ENCODE results near the gene NINL.
"Not testable (repeated sequence)": the region's sequence is repeated elsewhere in the genome, so short reads cannot be mapped to it uniquely, and the experiment has no call there.

The NINL gene

DNA sequence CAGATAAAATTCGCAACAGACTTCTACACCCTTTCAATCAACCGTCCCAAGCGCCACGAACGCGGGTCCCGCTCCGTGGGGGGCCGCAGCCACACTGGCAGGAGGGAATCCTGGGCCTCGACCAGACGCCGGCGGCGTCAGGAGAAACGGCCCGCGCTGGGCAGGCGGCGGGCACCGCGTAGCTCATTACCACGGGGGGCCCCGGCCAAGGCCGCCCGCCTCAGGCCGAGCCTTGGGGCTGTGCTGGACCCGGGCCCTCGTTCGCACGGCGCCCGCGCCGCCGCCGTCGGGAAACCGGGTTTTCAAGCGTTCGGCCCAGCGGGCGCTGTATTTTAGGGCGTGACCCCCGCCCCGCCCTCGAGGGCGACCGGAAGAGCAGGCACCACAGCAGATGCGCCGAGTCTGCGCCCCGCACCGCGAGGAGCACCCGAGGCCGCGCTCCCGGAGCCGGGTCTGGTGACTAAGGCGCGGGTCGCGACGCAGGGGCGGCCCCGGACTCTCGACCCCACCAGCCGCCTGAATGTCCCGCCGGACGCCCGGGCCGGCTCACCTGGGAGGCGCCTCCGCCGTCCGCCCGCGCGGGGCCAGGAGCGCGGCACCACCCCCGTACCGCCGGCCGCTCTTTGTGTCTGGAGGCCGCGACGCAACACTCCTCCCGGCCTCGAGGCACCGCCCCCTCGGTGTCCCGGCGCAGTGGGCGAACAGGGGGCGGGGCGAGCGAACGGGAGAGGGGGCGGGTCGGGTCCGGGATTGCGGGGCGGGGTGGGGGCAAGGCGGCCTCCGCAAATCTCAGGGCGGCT lies at the start of gene NINL:
Gene NINL, minus strand, starts transcription at position 627 of the 800 bp plus-strand sequence. CDS start 58,944 bp downstream, outside the sequence.
- DNase-seq: peak; percentile 90

DNA sequence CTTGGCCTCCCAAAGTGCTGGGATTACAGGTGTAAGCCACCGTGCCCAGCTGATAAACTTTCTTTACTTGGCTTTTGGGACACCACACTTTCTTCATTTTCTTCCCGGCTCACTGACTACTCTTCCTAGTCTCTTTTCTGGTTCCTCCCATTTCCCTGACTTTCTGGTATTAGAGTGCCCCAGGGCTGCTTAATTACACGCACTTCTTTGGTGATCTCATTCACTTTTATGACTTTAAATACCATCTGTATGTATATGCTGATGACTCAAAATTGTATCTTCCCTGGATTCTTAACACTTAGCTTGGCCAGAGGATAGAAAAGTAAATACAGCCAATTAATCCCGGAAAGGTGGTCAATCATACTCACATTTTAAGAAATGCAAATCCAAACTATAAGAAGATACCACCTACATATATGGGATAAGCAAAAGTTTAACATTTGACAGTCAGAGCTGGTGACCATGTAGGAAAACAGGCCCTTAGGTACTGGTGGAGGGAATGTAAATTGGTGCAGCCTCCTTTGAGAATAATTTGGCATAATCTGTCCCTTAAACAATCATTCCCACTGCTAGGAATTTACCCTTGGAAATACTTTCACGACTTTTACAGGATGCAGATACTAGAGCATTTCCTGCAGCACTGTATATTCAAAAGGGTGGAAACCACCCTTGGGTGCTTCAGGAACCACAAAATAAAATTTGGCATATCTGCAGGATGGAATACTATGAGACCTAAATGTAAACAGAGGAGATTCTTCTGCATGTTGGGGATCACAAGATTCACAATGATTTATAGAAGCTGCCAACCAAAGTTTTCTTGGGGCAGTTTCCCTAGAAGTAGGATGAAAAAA lies 47.8 kb upstream of the NINL start:
- DNase-seq: no peak

DNA sequence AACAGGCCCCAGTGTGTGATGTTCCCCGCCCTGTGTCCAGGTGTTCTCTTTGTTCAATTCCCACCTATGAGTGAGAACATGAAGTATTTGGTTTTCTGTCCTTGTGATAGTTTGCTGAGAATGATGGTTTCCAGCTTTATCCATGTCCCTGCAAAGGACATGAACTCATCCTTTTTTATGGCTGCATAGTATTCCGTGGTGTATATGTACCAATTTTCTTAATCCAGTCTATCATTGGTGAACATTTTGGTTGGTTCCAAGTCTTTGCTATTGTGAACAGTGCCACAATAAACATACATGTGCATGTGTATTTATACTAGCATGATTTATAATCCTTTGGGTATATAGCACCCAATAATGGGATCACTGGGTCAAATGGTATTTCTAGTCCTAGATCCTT lies 45.3 kb upstream of the NINL start:
- DNase-seq: not testable (repeated sequence)

DNA sequence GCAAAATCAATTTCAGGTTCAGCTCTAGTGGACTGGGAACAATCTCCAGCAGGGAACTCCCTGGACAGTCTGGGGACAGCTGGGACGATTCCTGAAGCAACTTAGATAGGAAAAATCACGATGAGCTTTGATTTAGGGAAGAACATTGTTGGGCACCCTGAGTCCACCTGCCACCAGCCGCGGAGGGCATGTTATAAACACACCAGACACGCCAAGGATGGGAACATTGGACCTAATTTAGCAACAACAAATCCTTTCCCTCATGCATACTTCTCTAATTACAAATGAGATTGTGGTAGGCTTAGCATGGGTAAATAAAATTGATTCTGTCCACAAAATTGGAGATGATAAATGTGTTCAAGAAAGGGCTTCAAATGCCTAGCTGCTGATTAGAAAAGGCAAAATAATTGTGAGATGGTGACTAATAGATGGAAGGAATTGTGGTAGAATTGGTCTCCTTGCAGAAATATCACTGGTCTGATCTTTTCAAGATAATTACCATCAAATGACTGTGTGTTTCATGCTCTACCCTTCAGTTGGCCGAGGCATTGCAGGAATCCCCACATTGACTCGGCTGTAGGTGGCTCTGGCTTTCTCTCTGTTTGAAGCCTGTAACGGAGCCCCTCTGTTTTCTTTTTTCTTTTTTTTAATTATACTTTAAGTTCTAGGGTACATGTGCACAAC lies 44.6 kb upstream of the NINL start:
- no peak for DNase-seq

DNA sequence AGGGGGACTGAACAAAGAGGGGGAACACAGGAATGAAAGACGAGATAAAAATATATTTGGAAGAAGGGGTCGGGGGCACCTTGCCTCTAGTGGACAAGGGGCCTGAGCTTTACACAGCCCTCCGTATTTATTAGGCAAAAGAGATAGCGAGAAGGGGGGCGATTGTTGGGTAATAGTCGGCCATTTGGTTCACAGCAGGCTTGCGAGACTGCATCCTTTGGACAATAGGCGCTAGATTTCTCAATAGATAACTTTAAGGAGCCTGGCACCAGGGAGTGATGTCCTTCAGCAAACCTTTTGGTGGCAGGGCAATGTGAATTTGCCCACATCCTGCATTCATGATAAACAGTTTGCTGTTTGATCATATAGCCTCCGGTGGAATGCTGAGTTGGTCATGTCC lies 41.4 kb upstream of the NINL start:
- no peak for DNase-seq

DNA sequence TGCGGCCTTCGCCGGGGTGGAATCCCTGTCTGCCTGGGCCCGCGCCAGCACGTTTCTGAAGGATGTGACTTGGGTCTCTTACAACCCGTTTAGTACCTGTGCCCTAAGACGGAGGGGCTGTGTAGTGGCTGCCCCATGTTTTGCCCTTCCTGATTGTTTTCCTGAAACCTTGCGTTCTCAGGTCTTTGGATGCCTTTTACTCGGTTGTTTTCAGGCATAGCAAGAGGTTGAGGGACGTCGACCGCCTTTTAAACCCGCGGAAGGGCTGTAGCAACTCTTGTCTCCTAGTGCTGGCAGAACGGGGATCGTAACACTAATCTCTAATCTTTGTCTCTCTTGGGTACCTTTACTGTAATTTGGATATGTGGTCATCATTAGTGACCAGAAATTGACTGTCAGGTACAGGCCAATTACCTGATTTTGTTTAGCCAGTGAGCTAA lies 39.2 kb upstream of the NINL start:
- DNase-seq: no peak

DNA sequence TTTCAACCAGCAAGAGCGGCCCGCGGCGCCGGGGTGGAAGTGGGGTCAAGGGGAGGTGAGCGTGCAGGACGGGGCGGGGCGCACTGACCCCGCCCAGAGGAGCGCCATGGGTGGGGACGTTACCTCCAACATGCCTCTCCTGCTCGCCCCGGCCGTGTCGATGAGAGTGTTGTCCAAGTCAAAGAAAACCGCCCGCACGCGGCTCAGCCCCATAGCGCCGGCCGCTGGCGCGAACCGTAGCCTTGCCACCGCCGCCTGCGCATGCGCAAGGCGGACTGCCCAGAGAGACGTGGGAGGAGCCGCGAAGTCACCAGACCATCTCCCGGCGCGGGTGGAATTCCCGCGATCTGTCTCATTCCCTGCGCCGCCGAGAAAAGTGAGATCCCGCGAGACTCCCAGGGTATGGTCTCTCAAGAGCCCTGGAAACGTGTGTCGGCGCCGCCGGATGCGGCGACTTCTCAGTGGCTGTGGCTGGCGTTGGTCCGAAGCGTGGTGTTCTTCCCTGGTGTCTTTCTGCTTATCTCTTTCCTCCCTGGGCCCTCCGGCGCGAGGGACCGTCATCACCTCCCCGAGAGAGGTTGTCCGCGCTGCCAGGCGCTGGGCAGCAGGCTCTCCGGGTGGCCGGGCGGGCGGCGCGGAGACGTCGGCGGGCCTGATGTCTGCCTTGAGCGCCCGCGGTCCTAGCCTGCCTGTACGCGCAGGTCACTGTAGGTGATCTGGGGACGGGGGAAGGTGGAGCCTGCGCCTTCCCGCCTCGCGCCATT lies 38.6 kb upstream of the NINL start, which contains the start of gene NANP:
Gene NANP, minus strand, starts transcription at position 279 of the 764 bp plus-strand sequence. Its CDS starts 66 bp downstream, at position 213.
- peak; percentile 99 for DNase-seq

DNA sequence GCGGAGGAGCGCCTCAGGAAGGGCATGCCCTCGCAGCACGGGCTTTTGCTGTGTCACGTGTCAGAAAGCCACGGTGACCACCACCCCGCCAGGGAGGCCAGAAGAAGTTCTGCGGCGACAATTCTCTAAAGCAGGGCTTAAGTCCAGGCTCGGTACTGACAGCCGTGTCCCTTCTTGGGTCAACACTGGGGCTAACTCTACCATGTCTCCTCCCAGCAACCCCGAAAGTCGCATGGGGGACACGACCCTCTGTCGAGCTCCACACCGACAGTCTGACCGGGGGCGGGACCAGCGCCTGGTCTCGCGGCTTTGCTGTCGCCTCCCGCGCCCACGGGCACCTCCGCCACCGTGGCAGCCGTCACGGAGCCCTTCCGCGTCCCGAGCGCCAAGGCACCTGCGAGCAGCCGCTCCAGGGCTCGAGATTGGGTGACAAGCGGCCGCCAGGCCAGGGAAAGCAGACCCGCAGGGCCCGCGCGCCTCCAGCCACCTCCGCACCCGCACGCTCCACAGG lies 37.9 kb upstream of the NINL start:
- DNase-seq: peak; percentile 60

DNA sequence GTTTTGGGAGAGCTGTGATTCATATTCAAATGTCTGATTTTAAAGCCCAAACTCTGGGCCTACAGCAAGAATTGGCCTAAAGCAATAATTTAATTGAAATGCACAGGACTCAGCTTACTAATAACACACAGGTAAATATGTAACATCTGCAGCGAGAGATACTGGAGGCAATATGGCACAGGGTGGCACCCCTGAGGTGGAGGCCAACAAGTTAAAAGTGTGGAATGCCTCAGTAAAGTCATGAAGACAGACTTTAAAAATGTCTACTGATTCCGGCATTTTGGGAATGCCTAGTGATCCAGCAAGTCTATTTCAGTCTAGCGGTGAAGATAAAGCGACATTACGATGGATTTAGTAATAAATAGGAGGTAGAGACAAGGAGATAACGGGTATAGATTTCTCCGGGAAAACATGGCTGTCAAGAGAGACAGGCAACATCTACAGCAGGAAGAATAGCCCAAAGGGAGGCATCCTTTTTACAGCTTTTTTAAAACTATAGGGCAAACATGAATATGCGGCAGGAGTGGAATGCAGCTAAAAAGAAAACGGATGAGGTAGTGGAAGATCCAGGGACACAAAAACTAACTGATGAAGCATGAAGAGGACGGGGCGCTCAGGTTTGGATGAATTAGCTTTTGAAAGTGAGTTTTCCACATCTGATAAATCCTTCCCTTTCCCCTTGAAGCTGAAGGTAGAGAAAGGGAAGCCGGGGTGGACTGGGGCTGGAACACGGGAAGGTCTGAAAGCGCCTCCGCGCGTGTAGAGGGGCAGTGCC lies 37.3 kb upstream of the NINL start:
- DNase-seq: no peak

DNA sequence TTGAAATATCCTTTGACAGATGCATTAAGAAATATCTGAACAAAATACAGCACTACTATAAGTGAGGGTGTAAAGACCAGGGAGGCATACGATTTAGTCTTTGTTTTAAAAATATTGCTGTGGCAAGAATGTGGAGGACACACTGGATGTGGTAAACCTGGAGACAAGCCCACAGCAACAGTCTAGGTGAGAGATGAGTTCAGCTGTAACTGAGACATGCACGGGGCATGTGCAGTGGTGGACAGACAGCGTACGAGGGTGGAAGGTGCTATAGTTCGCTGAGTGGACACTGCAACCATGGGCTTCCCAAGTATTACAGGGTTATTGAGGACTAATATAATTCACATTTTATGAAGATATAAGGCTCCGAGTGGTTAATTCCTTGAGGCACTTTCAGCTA lies 36.7 kb upstream of the NINL start:
- DNase-seq: no peak

DNA sequence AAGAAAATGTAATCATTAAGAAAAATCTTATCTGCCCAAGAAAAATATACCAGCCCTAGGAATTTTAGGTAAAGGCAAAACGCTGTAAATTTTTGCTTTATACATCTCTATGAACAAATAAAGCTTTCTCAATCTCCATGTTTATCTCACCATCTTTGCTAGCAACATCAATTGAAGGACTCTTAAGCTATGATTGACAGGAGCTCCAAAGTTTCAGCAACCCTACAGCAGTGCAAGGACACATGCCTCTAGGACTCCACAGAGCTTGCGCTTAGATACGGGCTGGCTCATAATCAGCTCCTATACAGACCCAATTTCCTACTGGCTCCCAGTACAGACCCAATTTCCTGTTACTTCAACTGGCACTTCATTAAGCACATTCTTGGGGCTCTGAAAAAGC lies 34.2 kb upstream of the NINL start:
- no peak for DNase-seq

DNA sequence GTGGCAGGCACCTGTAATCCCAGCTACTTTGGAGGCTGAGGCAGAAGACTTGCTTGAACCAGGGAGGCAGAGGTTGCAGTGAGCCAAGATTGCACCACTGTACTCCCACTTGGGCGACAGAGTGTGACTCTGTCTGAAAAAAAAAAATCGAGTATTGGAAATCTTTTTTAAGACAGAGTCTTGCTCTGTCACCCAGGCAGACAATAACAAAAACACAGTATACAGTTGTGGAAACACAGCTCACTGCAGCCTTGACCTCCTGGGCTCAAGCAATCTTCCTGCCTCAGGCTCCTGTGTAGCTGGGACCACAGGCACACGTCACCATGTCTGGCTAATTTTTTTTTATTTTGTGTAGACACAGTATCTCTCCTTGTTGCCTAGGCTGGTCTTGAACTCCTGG lies 23.4 kb upstream of the NINL start:
- no peak for DNase-seq

DNA sequence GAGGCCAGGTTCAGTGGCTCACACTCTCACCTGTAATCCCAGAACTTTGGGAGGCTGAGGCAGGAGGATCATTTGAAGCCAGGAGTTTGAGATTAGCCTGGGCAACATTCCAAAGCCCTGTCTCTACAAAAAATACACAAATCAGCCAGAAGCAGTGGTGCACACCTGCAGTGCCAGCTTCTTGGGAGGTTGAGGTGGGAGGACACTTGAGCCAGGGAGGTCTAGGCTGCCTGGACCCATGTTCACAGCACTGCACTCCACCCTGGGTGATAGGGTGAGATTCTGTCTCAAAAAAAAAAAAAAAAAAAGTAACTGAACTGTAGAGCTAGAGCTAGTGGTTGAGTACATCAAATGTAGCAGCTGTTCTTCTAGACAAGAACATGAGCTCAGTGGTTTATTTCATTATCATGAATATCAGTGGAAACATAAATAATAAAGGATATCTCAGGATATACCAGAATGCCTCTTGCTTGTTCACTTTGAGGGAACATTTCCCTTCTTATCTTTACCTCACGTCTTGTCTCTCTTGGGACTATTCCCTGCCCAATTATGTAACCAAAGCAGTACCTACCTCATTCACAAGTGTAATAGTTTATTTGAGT lies 20.9 kb upstream of the NINL start:
- no peak for DNase-seq

DNA sequence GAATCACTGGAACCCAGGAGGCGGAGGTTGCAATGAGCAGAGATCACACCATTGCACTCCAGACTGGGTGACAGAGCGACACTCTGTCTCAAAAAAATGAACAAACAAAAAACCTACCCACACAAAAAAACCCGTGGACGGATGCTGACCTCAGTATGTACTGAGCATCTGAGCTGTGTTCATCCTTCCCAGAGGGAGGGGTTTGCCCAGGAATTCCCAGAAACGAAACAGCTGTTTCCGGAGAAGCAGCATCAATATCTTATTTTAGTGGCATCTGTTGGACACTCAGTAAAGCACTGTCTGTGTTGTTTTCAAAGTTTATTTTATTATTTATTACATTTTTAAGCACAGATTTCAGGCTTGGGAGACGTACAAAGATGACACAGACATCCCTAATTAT lies 19.8 kb upstream of the NINL start:
- no peak for DNase-seq

DNA sequence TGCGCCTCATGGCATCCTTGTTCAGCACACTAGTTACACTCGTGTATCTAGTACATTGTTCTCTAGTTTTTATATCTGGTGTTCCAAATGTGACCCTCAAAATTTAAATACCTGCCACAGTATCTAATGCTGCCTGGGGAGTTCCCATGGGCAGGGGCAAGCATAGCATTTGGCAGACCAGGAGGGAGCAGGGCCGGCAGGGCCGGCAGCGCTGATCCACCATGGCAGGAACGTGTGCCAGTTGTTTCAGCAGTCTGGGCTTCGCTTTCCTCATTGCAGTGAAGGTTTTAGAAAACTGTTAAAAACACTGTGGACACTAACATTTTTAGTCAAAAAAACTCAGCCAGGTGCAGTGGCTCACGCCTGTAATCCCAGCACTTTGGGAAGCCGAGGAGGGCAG lies 19.3 kb upstream of the NINL start:
- DNase-seq: no peak

DNA sequence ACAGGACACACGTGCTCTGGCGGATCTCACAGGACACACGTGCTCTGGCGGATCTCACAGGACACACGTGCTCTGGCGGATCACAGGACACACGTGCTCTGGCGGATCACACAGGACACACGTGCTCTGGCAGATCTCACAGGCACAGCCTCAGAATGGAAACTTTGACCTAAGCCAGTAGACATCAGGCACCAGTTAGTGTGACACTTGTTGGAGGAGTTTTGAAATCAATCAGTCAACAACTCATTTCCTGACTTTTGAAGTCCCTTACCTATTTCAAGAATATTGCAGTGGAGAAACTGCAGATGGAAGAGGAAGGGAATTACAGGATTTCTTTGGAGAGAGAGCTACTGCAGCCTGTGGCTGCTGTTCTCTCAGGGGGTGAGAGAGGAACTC lies 17.6 kb upstream of the NINL start:
- DNase-seq: not testable (repeated sequence)

DNA sequence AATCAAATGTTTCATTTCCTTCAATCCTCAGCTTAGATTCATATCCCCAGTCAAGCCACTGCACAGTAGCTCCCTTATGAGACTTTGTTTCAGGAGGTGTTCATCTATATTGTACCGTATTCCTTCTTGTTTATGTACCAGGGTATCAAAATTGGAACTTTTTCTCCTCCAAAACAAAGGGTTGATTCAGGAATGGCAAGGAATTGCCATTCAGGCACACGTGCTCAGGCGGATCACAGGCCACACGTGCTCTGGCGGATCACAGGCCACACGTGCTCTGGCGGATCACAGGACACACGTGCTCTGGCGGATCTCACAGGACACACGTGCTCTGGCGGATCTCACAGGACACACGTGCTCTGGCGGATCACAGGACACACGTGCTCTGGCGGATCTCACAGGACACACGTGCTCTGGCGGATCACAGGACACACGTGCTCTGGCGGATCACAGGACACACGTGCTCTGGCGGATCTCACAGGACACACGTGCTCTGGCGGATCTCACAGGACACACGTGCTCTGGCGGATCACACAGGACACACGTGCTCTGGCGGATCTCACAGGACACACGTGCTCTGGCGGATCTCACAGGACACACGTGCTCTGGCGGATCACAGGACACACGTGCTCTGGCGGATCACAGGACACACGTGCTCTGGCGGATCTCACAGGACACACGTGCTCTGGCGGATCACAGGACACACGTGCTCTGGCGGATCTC lies 17.0 kb upstream of the NINL start:
- not testable (repeated sequence) for DNase-seq

DNA sequence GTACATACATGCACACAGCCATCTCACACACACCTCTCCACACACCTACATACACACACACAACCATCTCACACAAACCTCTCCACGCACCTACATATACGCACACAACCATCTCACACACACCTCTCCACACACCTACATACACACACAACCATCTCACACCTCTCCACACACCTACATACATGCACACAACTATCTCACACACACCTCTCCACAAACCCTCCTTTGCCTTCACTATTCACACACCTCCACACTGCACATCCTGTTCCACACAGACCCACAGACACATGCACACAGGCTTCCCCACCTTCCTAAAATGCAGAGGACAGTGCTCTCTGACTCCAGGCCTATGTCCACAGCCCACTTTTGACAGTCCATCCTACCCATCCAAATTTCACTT lies 16.3 kb upstream of the NINL start:
- DNase-seq: no peak

DNA sequence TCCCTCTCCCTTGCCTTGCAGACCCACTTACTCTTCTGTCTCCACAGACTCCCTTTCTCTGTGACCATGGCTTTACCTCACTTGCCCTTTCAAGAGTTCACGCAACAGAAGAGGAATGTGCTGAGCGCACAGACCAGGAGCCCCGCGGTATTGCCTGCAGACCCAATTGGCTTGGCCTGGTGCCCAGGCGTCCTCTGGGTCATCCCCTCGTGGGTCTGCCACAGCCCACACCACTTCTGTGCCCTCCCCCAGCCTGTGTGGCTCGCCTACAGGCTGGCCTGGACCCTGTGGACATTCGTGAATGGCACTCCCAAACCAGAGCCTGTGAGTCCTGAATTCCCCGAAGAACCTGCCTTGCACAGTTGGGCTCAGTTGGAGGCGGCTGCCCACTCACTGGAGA lies 15.3 kb upstream of the NINL start:
- no peak for DNase-seq

DNA sequence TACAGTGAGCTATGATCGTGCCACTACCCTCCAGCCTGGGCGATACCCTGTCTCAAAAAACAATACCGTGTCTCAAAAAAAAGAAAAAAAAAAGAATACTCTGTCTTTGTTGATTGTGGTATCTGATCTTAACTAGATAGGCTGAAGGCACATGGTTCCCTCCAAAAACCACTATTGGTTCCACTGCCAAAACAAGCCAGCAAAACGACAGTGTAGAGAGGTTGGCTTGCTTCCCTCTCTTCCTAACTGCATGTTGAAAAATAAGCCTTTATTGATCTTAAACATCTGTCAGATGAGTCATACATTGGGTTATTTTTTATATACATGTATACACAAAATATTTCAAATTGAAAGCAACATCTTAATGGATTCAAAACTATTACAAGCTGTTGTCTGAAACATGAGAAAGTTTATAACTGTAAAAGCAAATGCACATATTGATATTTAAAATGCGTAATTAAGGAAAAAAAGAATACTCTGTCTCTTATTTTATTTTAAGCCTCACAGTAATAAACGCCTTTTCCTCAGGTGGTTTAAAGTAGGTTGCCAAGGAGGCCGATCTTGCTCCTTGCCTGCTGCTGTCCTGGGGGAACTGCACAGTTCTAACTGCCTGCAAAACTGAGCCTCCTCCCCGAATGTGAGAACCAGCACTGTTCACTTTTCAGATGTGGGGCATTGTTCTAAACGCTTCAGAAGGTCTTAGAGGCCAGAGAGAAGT lies 7.0 kb upstream of the NINL start:
- DNase-seq: no peak
